ENCODE measurements around the gene GRIN2A.

- TF ChIP-seq TSHZ2 (CRISPR knock-in tag; IDR thresholded peaks at IDR 0.05) (no peak), ZNF8 (CRISPR knock-in tag; IDR thresholded peaks at IDR 0.05) (no peak), ZFP30 (CRISPR knock-in tag; IDR thresholded peaks at IDR 0.05) (no peak), POU6F1 (CRISPR knock-in tag; IDR thresholded peaks at IDR 0.05; ENCODE audit: borderline replicate concordance, low read depth) (no peak), PPARA (CRISPR knock-in tag; IDR thresholded peaks at IDR 0.05; ENCODE audit: borderline replicate concordance) (no peak), ZFP3 (CRISPR knock-in tag; IDR thresholded peaks at IDR 0.05) (no peak), PATZ1 (CRISPR knock-in tag; IDR thresholded peaks at IDR 0.05; ENCODE audit: borderline replicate concordance) (no peak), CREB5 (CRISPR knock-in tag; IDR thresholded peaks at IDR 0.05; ENCODE audit: low read depth) (no peak), CSDC2 (CRISPR knock-in tag; IDR thresholded peaks at IDR 0.05) (no peak), BACH2 (CRISPR knock-in tag; IDR thresholded peaks at IDR 0.05; ENCODE audit: borderline replicate concordance) (no peak), RARB (CRISPR knock-in tag; IDR thresholded peaks at IDR 0.05) (no peak), ZNF70 (CRISPR knock-in tag; IDR thresholded peaks at IDR 0.05) (no peak), ISL1 (CRISPR knock-in tag; IDR thresholded peaks at IDR 0.05) (no peak), TOX (CRISPR knock-in tag; IDR thresholded peaks at IDR 0.05; ENCODE audit: borderline replicate concordance) (no peak)
Observed at GRCh38 chr16:9906218-9906617, 276.0 kb downstream of the GRIN2A start.

Measured in SK-N-SH treated with all-trans-retinoic acid at 6 μM for 48 hours (cell line).